Measurements from ENCODE around the gene ELOVL1. TPM values are rescaled to one million over a fixed set of nuclear protein-coding genes. Genes with fewer than 3 reads are reported as not detected.

ELOVL1 gene
- total RNA-seq, 4 donors from 2014 or later, result 99.8 to 187 (median 115) TPM

DNA sequence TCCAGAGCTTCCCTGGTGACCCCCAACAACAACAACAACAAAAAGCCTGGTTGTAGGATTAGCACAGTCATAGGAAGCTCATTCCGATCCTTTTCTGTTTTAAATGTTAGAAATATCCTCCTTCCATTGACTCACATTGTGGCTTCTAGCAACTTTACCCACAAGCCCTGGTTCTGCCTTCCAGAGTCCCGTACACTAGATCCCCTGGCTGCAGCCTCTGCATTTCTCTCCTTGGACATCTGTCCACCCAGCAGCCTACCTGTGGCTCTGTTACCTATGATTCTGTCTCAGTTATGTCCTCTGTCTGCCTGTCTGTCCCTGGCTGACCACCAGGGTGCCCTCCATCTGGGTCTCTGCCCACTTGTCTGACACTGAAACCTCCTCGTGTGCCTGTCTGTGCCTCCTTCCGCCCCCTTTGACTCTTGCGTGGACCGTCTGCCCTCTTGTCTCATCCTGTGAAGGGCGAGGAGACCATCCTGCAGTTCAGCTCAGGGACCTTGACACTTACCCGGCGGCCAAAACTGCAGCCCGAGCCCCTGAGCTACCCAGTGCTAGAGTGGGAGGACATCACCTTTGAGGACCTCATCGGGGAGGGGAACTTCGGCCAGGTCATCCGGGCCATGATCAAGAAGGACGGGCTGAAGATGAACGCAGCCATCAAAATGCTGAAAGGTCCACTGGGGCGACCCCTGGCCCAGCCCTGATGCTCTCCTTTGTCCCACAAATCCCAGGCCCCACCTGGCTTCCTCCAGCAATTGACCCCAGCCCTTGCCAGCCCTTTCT, 50.9 kb downstream of the ELOVL1 start:
- Histone ChIP-seq H3K27ac (no peak overlapping the region), H3K36me3 (peaks cover 0 to 15% (median 0%) of the 10 kb centered on the region in 3 donors), H3K9me3 (no peaks in the 10 kb centered on the region), H3K4me3 (no peak overlapping the region), H3K4me1 (no peaks in the 10 kb centered on the region), H3K27me3 (no peaks in the 10 kb centered on the region)
- intact Hi-C loops (cut with DNase I), result no loop called here
- 79 to 80% methylated on average over 6 to 11 of the region's 16 CpGs for WGBS, 2 donors
- no peak for DNase-seq
- TF ChIP-seq, protein P1, sequence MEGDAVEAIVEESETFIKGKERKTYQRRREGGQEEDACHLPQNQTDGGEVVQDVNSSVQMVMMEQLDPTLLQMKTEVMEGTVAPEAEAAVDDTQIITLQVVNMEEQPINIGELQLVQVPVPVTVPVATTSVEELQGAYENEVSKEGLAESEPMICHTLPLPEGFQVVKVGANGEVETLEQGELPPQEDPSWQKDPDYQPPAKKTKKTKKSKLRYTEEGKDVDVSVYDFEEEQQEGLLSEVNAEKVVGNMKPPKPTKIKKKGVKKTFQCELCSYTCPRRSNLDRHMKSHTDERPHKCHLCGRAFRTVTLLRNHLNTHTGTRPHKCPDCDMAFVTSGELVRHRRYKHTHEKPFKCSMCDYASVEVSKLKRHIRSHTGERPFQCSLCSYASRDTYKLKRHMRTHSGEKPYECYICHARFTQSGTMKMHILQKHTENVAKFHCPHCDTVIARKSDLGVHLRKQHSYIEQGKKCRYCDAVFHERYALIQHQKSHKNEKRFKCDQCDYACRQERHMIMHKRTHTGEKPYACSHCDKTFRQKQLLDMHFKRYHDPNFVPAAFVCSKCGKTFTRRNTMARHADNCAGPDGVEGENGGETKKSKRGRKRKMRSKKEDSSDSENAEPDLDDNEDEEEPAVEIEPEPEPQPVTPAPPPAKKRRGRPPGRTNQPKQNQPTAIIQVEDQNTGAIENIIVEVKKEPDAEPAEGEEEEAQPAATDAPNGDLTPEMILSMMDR (IDR thresholded peaks at IDR 0.05), result no peak
- TF ChIP-seq POLR2A (IDR thresholded peaks at IDR 0.05), result no peak

DNA sequence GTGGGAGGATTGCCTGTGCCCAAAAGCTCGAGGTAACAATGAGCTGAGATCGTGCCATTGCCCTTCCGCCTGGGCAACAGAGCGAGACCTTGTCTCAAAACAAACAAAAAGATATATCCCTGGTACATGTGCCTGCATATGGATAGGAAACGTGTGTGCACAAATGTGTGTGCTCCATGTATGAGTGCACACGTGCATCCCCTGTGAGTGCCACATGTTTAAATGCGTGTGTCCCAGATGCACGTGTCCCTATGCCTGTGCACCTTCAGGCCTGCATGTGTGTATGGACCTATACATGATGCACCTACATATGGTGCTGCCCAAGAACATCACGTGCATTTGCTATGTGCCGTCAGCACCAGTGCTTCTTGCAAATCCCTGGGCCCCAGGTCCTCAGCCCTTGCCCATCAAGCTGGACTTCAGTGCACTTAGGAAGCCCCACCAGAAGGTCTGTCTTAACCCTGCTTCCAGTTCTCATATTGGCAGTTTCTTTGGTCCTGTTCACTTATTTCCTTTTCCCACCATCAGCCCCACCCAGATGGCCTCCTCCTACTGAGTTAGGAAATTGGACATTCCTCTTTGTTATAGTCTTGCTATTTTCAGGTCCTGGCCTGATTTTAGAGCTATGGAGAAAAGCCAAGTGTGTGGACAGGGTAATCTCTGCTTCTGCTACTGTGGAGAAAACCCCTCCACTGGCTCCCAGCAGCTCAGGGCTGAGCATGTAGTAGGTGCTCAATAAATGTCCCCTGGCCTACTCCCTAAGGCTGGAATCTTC, 51.7 kb downstream of the ELOVL1 start:
- intact Hi-C loops (cut with DNase I), result no loop called here

DNA sequence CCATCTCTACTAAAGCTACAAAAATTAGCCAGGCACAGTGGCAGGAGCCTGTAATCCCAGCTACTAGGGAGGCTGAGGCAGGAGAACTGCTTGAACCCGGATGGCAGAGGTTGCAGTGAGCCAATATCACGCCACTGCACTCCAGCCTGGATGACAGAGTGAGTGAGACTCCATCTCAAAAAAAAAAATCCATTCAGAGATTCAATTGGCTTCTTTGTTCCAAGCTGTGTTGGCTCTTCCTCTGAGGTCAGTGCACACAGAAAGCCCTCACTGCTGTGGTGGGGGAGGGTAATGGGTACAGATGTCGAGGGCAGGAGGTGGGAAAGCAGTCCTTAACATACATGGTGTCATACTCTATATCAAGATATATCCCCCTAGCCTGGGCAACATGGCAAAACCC, 52.3 kb downstream of the ELOVL1 start:
- H3K36me3 ChIP-seq, result peaks cover 0 to 9% (median 0%) of the 10 kb centered on the region in 3 donors
- intact Hi-C loops (cut with DNase I), result no loop called here
- TF ChIP-seq, protein P1 (IDR thresholded peaks at IDR 0.05), result no peak
- TF ChIP-seq POLR2A (IDR thresholded peaks at IDR 0.05), result no peak
- no peak overlapping the region for H3K27ac ChIP-seq
- no peak overlapping the region for H3K4me3 ChIP-seq
- H3K27me3 ChIP-seq, result no peaks in the 10 kb centered on the region
- H3K9me3 ChIP-seq, result no peaks in the 10 kb centered on the region
- H3K4me1 ChIP-seq, result no peaks in the 10 kb centered on the region
- 70 to 87% methylated on average over 2 to 3 of the region's 3 CpGs for WGBS, 2 donors
- no peak for DNase-seq

More for the DNA sequence above, 51.7 kb downstream of the ELOVL1 start:
- no peaks in the 10 kb centered on the region for H3K4me1 ChIP-seq
- no peaks in the 10 kb centered on the region for H3K27me3 ChIP-seq
- H3K4me3 ChIP-seq, result no peak overlapping the region
- H3K9me3 ChIP-seq, result no peaks in the 10 kb centered on the region
- no peak overlapping the region for H3K27ac ChIP-seq
- 85 to 88% methylated on average over 8 to 10 of the region's 10 CpGs for WGBS, 2 donors
- TF ChIP-seq, protein P1 (IDR thresholded peaks at IDR 0.05), result no peak
- no peak for TF ChIP-seq POLR2A (IDR thresholded peaks at IDR 0.05)
- H3K36me3 ChIP-seq, result peaks cover 0 to 9% (median 0%) of the 10 kb centered on the region in 3 donors
- DNase-seq, result no peak

DNA sequence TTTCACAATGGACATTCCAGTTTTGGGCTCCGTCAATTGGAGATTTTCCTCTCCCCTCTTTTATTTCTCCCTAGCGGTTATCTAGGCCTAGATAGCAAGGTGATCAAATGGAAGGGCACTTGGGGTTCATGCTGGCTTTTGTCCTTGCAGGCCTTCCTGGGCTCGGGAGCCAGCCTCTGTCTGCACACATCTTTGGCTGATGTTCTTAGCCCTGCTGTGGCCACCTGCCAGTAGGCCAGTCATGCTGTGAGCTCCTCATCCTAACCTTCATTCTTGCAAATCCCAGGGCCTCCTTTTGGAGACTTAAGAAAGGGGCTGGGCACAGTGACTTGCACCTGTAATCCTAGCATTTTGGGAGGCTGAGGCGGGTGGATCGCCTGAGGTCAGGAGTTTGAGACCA, 53.6 kb downstream of the ELOVL1 start:
- Histone ChIP-seq H3K4me1 (no peaks in the 10 kb centered on the region), H3K36me3 (peaks cover 0 to 9% (median 0%) of the 10 kb centered on the region in 3 donors), H3K4me3 (no peak overlapping the region), H3K9me3 (no peaks in the 10 kb centered on the region), H3K27me3 (no peaks in the 10 kb centered on the region), H3K27ac (no peak overlapping the region)
- 78 to 89% methylated on average over 3 of the region's 5 CpGs for WGBS, 2 donors
- intact Hi-C loops (cut with DNase I), result no loop called here
- TF ChIP-seq POLR2A (IDR thresholded peaks at IDR 0.05), result no peak
- TF ChIP-seq, protein P1 (IDR thresholded peaks at IDR 0.05), result no peak
- DNase-seq, result no peak

DNA sequence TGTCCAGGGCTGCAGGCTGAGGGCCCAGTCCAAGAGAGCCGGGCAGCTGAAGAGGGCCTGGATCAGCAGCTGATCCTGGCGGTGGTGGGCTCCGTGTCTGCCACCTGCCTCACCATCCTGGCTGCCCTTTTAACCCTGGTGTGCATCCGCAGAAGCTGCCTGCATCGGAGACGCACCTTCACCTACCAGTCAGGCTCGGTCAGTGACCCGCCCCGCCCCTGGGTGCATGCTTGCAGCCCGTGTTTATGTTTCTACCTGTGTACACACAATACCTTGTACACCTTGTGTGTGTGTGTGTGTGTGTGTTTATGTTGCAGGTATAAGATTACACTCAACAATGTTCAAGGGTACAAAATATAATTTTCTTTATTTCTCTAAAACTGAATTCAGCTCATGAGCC, 54.0 kb downstream of the ELOVL1 start:
- Histone ChIP-seq H3K36me3 (peaks cover 0 to 9% (median 0%) of the 10 kb centered on the region in 3 donors), H3K27me3 (no peaks in the 10 kb centered on the region), H3K4me1 (no peaks in the 10 kb centered on the region), H3K9me3 (no peaks in the 10 kb centered on the region), H3K27ac (no peak overlapping the region), H3K4me3 (no peak overlapping the region)
- intact Hi-C loops (cut with DNase I), result no loop called here
- no peak for DNase-seq
- TF ChIP-seq, protein P1 (IDR thresholded peaks at IDR 0.05), result no peak
- no peak for TF ChIP-seq POLR2A (IDR thresholded peaks at IDR 0.05)
- 73 to 82% methylated on average over 8 to 9 of the region's 10 CpGs for WGBS, 2 donors

Data from esophagus squamous epithelium (tissue), 5 donors.